ENCODE results near the gene UNC13A.
"Not testable (repeated sequence)": the region's sequence is repeated elsewhere in the genome, so short reads cannot be mapped to it uniquely, and the experiment has no call there.

UNC13A gene

DNA sequence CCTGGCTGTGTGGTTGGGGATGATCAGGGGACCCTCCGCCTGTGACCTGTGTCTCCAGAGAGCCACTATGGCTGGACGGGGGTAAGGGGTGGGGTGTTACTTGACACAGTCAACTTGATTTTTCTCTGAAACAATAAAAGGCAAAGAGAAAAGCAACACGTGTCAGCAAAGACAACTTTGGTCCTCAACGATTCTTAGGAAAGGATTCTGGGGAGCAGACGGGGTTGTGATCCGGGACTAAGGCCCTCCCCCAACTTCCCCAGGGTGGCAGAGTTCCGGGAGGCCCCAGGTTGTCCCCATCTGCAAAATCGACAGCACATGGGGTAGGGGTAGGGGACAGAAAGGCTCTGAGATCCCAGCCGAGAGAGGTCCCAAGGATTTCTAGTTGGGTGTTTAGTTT is 86.5 kb downstream of the UNC13A start:
- no peak for DNase-seq

DNA sequence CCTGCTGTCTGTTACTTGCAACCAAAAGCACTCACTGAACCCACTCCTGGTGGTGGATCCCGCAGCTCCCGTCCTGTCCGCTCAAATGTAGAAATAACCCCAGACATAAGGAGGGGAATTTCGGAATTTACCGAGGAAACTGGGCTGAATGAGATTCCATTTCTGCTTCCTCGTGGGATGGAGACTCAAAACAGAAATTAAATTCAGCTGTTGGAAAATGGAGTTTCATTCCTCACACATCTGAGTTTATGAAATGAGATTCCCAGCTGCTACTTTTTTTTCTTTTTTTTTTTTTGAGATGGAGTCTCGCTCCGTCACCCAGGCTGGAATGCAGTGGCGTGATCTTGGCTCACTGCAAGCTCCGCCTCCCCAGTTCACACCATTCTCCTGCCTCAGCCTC is 88.4 kb downstream of the UNC13A start:
- no peak for DNase-seq

DNA sequence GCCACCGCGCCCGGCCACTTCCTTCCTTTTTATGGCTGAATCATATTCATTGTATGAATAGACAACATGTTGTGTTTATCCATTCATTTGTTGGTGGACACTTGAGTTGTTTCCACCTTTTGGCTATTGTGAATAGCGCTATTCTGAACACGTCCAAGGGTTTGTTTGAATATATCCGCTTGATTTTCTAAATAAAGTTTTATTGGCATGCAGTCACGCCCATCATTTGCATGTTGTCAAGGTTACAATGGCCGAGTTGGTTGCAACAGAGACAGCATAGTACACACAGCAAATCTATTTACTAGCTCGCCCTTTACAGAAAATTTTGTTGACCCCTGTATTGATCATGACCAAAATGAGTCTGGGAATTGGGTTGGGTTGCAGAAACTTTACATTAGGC is 89.2 kb downstream of the UNC13A start:
- no peak for DNase-seq

DNA sequence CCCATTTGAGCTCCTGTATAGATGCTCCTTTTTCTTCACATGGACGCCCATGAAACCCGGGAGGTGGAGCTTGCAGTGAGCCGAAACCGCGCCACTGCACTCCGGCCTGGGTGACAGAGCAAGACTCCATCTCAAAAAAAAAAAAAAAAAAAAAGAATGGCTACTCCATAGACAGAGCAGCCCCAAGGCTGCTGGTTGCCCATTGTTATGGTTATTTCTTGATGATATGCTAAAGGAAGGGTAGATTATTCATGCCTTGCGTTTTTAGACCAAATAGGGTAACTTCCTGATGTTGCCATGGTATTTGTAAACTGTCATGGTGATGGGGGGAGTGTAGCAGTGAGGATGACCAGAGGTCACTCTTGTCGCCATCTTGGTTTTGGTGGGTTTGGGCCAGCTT is 90.1 kb downstream of the UNC13A start:
- DNase-seq = not testable (repeated sequence)

DNA sequence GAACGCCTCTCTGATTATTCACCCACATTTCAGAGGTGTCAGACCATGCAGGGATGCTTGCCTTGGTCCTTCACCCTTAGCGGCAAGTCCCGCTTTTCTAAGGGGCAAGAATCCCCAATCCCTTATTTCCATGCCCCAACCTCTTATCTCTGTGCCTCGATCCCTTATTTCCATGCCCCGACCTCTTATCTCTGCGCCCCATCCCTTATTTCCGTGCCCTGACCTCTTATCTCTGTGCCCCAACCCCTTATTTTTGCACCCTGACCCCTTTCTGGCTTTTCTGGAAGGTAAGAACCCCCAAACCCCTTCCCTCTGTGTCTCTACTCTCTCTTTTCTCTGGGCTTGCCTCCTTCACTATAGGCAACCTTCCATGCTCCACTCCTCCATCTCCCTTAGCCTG is 93.9 kb downstream of the UNC13A start:
- not testable (repeated sequence) for DNase-seq

DNA sequence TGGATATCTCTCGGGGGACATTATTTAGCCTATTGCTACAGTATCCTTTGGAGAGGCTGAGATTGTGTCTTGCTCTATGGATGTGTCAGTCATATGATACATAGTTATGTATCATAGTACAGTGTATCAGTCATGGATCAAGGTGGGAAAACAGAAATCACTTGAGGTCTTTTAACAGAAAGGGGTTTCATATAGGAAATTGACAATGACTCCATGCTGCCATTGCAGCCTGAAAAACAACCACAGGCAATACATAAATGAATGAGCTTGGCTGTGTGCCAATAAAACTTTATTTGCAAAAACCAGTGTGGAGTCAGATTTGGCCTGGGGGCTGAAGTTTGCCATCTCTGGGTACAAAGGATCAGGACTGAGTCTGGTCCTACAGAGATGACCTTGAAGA is 97.3 kb downstream of the UNC13A start:
- no peak for DNase-seq

DNA sequence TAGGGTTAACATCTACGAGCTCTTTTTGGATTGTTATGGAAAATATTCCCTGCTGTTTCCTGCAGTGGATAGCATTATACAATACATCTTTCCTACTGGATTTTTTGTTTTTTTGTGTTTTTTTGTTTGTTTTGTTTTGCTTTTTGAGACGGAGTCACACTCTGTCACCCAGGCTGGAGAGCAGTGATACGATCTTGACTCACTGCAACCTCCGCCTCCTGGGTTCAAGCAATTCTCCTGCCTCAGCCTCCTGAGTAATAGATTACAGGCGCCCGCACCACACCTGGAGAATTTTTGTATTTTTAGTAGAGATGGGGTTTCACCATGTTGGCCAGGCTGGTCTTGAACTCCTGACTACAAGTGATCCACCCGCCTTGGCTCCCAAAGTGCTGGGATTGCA is 102.8 kb downstream of the UNC13A start:
- DNase-seq = not testable (repeated sequence)

DNA sequence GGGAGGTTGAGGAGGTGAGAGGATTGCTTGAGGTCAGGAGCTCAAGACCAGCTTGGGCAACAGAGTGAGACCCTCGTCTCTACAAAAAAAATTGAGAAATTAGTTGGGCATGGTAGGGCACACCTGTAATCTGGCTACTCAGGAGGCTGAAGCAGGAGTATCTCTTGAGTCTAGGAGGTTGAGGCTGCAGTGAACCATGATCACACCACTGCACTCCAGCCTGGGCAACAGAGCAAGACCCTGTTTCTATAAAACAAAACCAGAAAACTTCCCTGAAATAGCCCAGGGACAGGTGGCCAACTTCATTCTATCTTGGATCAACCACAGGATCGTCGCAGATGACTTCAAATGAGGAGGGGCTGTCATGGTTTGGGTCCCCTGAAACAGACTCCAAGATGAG is 104.0 kb downstream of the UNC13A start:
- DNase-seq = no peak

DNA sequence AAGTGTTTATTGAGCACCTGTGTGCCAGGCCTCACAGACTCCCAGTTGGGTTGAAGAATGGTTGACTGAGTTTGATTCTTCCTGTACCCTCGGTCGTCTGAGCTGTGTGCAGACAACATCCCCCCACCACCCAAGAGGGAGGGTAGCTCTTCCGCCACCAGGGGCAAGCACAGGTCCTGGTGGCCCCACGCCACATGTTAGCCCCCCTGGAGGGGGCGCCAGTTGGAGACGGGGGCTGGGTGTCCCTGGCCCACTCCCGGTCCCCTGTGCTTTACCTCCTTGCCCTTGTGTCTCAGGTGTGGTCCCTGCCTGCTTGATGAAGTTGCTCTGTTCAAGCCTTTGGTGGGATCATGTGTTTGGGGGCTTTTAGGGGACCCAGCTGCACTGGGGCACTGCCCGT is 105.5 kb downstream of the UNC13A start:
- no peak for DNase-seq

DNA sequence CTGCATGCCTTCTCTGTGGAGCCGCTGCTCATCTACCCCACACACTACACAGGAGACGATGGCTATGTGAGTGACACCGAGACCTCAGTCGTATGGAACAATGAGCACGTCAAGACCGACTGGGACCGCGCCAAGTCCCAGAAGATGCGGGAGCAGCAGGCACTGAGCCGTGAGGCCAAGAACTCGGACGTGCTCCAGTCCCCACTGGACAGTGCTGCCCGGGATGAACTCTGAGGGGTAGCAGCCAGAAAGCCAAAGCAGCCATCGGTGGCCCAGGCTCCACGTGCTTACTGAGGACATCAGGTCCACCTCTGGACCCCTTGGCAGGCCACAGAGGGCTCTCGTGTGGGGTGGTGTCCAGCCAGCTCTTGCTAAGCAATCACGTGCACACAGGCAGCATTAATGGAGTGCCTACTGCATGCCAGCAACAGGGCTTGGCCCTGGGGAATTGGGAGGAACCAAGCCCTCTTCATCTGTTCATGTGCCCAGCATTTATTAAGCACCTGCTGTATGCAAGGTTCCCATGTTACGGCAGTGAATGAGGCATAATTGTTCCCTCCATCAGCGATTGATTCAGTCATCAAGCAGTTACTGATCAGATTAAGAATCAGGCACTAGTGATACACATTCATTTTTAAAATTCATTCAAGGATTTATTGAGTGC is 106.8 kb downstream of the UNC13A start:
- DNase-seq = no peak

DNA sequence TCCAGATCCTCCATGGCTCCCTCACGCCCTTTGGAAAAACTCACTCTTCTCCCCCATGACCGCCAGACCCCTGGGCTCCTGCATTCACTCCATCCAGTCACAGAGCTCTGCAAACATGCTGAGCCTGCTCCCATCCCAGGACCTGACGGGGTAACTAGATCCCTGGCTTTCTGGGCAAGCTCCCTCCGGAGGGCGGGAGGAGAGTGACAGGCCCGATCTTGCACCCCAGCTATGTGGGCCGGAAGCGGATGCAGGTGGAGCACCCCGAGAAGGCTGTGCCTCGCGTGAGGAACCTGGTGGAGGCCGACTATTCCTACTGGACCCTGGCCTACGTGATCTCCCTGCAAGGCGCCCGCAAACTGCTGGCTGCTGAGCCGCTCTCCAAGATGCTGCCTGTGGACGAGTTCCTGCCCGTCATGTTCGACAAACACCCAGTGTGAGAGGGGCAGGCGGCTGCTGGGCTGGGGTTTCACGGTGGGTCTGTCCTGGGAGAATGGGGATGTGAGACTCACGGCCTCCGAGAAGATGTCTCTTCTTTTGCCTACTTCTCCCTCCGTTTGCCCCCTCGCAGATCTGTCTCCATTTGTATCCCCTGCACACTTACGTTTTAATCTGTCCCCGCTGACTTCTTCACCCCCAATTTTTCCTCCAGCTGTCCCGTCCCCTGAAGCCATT is 107.5 kb downstream of the UNC13A start:
- no peak for DNase-seq

DNA sequence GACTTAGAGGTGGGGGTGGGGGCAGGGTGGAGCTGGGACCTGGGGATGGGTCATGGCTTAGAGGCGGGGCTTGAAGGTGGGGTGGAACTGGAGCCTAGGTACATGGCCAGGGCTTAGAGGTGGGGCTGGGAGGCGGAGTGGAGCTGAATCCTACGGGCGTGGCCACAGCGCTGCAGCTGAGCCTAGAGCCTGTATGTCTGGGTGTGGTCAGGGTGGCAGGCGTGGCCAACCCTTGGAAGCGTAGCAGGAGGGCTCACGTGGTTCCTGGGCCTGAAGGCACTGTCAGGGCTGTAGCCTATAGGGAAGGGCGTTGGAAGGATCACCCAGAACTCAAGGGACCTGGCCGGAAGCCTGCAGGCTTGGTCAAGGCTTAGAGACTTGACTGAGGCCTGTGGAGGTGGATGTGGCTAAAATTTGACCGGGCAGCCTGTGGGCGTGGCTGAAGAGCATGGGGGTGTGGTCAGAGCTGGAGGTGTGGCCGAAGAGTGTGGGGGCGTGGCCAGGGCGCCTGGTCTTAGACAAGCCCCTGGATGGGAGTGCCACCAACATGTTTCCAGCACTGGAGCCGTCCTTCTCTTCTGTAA is 108.4 kb downstream of the UNC13A start:
- DNase-seq = peak; percentile 59 to 64

DNA sequence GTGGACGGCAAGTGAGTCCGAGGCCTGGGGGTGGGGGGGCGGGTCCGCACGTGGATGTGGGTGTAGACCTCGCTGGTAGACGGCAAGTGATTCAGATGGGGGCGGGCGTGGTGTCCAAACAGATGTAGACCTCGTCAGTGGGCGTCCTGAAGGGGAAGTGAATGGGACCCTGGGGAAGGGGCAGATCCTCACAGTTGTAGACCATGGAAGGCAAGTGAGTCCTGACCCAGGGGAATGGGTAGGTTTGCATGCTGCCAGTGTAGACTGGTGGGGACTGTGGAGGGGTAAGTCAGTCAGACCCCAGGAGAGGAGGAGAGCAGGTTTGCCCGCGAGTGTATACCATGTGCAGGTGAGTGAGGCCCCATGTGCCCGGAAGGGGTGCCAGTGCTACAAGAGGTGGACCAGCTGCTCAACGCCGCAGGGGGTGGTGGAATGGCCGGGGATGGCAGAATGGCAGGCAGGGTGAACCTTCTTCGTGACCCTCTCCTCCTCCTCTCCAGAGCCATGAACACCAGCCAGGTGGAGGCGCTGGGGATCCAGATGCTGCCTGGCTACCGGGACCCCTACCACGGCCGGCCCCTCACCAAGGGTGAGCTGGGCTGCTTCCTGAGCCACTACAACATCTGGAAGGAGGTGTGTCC is 110.6 kb downstream of the UNC13A start:
- no peak for DNase-seq

DNA sequence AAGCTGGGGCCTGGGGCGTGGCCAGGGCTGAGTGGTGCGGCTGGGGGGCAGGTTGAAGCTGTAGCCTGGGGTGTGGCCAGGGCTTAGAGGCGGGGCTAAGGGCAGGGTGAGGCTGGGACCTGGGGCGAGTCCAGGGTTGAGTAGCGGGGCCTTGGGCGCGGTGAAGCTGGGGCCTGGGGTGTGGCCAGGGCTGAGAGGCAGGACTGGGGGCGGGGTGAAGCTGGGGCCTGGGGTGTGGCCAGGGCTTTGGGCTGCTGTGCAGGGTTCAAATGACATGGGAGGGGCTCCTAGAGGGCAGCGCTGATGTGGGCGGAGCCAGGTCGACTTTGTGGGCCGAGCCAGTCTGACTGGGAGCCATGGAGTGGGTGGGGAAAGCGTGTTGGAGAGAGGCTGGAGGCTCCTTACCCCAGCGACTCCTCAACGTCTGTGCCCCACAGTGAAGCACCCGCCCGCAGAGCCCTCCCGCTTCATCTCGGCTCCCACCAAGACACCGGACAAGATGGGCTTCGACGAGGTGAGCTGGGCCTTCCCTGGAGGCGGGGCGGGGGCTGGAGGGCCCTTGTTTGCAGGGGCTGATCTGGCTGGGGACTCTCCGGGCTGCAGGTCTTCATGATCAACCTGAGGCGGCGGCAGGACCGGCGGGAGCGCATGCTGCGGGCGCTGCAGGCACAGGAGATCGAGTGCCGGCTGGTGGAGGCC is 111.2 kb downstream of the UNC13A start:
- peak in 1 of 2 experiments; percentile 54 for DNase-seq

DNA sequence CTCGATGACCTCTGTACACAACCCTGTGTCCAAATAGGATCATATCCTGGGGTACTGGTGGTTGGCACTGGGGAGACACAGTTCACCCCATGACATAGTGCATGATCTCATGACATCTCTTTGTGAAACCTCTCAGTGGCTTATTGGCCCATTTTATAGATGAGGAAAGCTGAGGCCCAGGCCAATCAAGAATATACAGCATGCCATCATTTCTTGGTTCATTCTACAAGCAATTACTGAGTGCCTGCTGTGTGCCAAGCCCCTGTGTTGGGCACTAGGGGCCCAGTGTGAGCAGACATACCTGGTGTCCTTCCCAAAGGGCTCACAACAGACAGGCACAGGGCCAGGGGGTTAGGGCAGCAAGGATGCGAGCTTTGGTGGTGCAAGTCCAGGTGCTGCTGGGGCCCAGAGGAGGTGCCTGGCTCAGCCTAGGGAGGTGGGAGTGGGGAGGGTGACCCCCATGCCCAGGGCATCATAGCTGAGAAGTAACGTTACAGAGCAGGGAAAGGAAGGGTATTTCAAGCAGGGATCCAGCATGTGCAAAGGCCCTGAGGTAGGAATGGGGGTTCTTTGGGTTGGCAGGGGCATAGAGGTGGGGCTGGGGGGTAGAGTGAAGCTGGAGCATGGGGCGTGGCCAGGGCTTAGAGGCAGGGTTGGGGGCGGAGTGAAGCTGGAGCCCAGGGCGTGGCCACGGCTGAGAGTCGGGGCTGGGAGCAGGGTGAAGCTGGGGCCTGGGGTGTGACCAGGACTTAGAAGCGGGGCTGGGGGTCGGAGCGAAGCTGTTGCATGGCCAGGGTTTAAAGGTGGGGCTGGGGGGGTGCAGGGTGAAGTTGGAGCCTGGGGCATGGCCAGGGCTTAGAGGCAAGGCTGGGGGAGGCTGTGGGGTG is 112.0 kb downstream of the UNC13A start:
- no peak for DNase-seq

DNA sequence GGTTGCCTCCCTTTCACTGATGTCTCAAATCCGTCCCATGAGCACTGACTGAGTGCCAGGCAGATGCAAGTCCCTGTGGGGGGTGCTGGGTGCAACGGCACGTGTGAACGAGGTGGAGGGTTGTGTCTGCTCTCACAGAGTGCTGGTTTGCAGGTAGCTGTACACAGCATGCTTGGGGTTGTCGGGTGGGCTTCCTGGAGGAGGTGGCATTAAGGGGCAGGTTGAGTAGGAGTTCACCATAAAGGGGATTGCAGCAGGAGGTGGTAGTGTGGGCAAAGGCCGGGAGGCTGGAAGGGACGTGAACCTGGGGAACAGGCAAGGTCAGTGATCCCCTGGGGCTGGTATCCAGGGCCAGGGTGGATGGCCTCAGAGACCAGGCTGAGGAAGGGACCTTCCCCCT is 115.5 kb downstream of the UNC13A start:
- no peak for DNase-seq

DNA sequence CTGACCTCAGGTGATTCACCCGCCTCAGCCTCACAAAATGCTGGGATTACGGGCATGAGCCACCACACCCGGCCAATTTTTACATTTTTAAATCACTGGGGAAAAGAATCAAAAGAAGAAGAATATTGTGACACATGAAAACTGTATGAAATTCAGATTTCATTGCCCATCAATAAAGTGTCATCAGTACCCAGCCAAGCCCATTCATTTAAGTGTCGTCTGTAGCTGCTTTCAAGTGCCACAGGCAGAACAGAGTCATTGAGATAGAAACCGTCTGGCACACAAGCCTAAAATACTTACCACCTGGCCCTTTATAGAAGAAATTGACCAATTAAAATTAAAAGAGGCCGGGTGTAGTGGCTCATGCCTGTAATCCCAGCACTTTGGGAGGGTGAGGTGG is 117.4 kb downstream of the UNC13A start:
- DNase-seq = no peak

DNA sequence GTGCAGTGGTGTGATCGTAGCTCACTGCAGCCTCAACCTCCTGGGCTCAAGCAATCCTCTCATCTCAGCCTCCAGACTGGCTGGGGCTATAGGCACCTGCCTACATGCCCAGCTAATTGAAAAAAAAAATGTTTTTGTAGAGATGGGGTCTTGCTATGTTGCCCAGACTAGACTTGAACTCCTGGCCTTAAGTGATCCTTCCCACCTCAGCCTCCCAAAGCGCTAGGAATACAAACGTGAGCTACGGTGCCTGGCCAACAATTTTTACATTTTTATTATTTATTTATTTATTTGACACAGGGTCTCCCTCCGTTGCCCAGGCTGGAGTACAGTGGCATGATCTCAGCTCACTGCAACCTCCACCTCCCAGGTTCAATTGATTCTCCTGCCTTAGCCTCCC is 117.9 kb downstream of the UNC13A start:
- DNase-seq = not testable (repeated sequence)

DNA sequence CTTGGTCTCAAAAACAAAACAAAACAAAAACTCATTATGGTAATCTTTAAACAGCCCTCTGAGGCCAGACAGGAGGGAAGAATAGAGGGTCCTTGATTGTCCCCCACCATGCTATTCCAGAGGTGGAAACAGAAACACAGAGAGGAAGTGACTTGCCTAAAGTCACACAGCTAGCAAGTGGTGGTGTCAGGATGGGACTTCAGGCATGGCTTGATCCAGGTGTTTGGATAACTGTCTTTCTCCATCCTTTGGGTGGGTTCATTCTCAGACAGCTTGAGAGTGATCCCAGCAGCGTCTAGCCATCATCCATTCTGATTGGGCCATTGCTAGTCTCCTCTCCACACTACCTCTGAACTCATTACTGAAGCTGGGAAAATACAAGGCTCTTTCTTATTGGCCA is 120.2 kb downstream of the UNC13A start:
- DNase-seq = no peak

DNA sequence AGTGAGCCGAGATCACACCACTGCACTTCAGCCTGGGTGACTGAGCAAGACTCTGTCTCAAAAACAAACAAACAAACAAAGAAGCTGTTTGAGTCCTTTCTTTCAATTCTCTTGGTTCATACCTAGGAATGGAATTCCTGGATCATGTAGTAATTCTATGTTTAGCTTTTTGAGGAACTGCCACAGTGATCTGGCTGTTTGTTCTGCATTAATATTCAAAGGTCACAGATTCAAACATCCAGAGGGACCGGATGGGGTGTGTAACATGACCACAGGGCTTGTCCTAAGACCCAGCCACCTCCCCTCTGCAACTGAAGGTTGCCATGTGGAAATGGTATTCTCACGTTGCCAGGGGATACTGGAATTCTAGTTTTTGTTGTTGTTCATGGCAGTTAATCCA is 122.5 kb downstream of the UNC13A start:
- no peak for DNase-seq

DNA sequence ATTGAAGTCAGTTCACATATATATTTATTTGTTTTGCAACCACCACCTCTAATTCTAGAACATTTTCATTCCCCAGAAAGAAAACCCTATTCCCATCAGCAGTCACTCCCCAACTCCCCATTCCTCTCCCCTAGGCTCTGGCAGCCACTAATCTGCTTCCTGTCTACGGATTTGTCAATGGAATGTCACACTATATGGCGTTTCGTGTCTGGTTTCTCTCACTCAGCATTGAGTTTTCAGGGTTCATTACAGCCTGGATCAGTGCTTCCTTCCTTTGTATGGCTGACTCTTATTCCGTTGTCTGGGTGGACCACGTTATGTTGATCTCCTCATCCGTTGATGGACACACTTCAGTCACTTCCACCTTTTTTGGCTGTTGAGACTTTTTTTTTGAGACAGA is 123.4 kb downstream of the UNC13A start:
- no peak for DNase-seq

DNA sequence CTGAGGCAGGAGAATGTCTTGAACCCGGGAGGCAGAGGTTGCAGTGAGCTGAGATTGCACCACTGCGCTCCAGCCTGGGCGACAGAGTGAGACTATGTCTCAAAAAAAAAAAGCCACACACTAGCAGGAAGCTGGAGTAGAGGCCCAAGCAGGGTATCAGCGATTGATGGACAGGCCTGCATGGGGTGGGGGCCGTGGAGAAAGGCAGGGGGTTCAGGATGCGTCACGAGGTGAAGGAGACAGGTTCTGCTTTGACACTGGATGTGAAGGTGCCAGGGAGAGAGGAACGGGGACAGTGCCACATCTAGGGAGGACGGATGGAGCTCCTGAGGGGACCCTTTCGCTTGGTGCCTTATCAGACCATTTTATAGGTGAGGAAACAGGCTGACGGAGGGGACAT is 125.6 kb downstream of the UNC13A start:
- DNase-seq = no peak
